Measurements from ENCODE around the gene SNUPN. TPM values are rescaled to one million over a fixed set of nuclear protein-coding genes. Genes with fewer than 3 reads are reported as not detected.
"Not testable (repeated sequence)": the region's sequence is repeated elsewhere in the genome, so short reads cannot be mapped to it uniquely, and the experiment has no call there.

The SNUPN gene
- total RNA-seq, 1 donor from 2014 or later = 32.7 TPM

DNA sequence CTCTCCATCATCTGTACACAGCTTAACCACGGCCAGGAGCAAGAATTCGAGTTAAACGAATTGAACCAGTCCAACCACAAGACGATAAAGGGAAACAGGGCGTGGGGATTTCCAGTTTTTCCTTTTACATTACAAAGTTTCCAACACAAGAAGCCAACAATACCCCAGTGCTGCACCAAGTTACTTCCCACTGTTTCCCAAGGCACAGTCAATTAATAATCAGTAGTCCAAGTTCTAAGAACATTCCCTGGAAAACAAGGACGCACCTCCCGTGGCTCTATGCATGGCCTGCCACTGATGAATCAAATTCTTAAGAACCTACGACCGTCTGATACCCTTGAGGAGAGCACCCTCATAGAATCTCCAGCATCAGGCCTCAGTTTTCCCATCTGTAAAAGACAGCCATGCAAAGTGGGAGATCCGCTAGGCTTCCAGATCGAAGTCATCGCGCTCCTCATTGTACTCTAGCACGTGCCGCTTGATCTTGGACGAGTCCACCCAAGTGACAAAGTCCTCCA, 13.7 kb upstream of the SNUPN start:
- peaks cover 2% of the 10 kb centered on the region for H3K27me3 Mint-ChIP-seq (ENCODE audit: low read depth)
- peak overlapping the region; percentile 93 for H3K27ac Mint-ChIP-seq
- H3K4me3 Mint-ChIP-seq (ENCODE audit: low read depth) = peak overlapping the region; percentile 92
- H3K9me3 Mint-ChIP-seq = no peaks in the 10 kb centered on the region
- DNase-seq (ENCODE audit: low spot score) = no peak
- H3K4me1 Mint-ChIP-seq (ENCODE audit: low read depth) = peaks cover 29% of the 10 kb centered on the region
- H3K36me3 Mint-ChIP-seq (ENCODE audit: low read depth) = peaks cover 28% of the 10 kb centered on the region
- intact Hi-C loops (cut with micrococcal nuclease) = no loop called here

GRCh38 chr15:75637245-75638009, 11.9 kb upstream of the SNUPN start:
- Mint-ChIP-seq H3K4me3 (ENCODE audit: low read depth) (peak overlapping the region; percentile 92), H3K4me1 (ENCODE audit: low read depth) (peaks cover 29% of the 10 kb centered on the region), H3K9me3 (no peaks in the 10 kb centered on the region), H3K36me3 (ENCODE audit: low read depth) (peaks cover 28% of the 10 kb centered on the region), H3K27ac (no peak overlapping the region), H3K27me3 (ENCODE audit: low read depth) (peaks cover 2% of the 10 kb centered on the region)
- no peak for DNase-seq (ENCODE audit: low spot score)
- intact Hi-C loops (cut with micrococcal nuclease) = no loop called here

DNA sequence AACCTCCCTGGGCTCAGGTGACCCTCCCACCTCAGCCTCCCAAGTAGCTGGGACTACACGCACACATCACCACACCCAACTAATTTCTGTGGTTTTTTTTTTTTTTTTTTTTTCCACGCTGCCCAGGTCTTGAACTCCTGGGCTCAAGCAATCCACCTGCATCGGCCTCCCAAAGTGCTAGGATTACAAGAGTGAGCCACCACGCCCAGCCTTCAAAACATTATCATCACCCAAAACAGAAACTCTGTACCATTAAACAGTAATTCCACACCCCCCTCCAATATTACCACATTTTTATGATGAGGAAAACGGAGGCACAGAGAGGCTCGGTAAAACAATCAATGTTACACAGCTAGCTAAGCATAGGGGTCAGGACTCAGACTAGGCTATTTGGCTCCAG, 10.5 kb upstream of the SNUPN start:
- H3K9me3 Mint-ChIP-seq = no peaks in the 10 kb centered on the region
- H3K4me1 Mint-ChIP-seq (ENCODE audit: low read depth) = peaks cover 25% of the 10 kb centered on the region
- DNase-seq (ENCODE audit: low spot score) = no peak
- intact Hi-C loops (cut with micrococcal nuclease) = no loop called here
- H3K4me3 Mint-ChIP-seq (ENCODE audit: low read depth) = no peak overlapping the region
- peaks cover 28% of the 10 kb centered on the region for H3K36me3 Mint-ChIP-seq (ENCODE audit: low read depth)
- no peak overlapping the region for H3K27ac Mint-ChIP-seq
- H3K27me3 Mint-ChIP-seq (ENCODE audit: low read depth) = no peaks in the 10 kb centered on the region

- H3K4me3 Mint-ChIP-seq (ENCODE audit: low read depth); DNase-seq (ENCODE audit: low spot score); H3K9me3 Mint-ChIP-seq; H3K27me3 Mint-ChIP-seq (ENCODE audit: low read depth); H3K27ac Mint-ChIP-seq; intact Hi-C loops (cut with micrococcal nuclease): not testable (repeated sequence)
- Mint-ChIP-seq H3K4me1 (ENCODE audit: low read depth) (peaks cover 18% of the 10 kb centered on the region), H3K36me3 (ENCODE audit: low read depth) (peaks cover 22% of the 10 kb centered on the region)
These were observed 8.4 kb upstream of the SNUPN start for GRCh38 chr15:75633922-75634321.

GRCh38 chr15:75631935-75632334, 6.4 kb upstream of the SNUPN start:
- intact Hi-C loops (cut with micrococcal nuclease) = no loop called here
- H3K36me3 Mint-ChIP-seq (ENCODE audit: low read depth) = peaks cover 2% of the 10 kb centered on the region
- no peak for DNase-seq (ENCODE audit: low spot score)
- no peak overlapping the region for H3K4me3 Mint-ChIP-seq (ENCODE audit: low read depth)
- no peaks in the 10 kb centered on the region for H3K9me3 Mint-ChIP-seq
- H3K27me3 Mint-ChIP-seq (ENCODE audit: low read depth) = no peaks in the 10 kb centered on the region
- H3K27ac Mint-ChIP-seq = no peak overlapping the region
- H3K4me1 Mint-ChIP-seq (ENCODE audit: low read depth) = peaks cover 11% of the 10 kb centered on the region

DNA sequence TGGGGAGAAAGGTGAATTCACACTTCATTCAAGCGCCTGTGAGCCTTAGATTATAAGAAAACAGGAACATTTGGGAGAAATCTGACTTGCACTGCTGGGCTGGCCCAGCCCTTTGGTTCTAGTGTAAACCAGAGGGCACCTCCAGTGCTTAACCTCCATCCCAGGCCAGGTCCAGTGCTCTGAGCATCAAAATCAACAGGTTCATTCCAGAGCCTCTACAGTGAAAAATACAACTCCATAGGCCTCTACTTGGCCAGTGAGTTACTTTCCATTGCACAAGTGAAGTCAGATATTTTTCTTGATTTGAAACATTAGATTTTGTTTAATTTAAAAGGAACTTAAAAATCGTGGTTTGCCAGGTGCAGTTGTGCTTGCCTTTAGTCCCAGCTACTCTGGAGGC, 3.0 kb downstream of the SNUPN start:
- no peak overlapping the region for H3K4me3 Mint-ChIP-seq (ENCODE audit: low read depth)
- no peaks in the 10 kb centered on the region for H3K27me3 Mint-ChIP-seq (ENCODE audit: low read depth)
- no peak for DNase-seq (ENCODE audit: low spot score)
- H3K27ac Mint-ChIP-seq = peak overlapping the region; percentile 76
- peaks cover 37% of the 10 kb centered on the region for H3K4me1 Mint-ChIP-seq (ENCODE audit: low read depth)
- H3K36me3 Mint-ChIP-seq (ENCODE audit: low read depth) = peaks cover 37% of the 10 kb centered on the region
- intact Hi-C loops (cut with micrococcal nuclease) = loop anchor here (10.0 kb wide), 1 partner anchor 838 kb away; the partner anchor contains the start of gene CSK
- H3K9me3 Mint-ChIP-seq = no peaks in the 10 kb centered on the region

GRCh38 chr15:75620841-75621391, 4.6 kb downstream of the SNUPN start:
- intact Hi-C loops (cut with micrococcal nuclease) = loop anchor here (10.0 kb wide), 1 partner anchor 836 kb away; the partner anchor contains the start of gene CSK
- H3K27ac Mint-ChIP-seq = peak overlapping the region; percentile 86

DNA sequence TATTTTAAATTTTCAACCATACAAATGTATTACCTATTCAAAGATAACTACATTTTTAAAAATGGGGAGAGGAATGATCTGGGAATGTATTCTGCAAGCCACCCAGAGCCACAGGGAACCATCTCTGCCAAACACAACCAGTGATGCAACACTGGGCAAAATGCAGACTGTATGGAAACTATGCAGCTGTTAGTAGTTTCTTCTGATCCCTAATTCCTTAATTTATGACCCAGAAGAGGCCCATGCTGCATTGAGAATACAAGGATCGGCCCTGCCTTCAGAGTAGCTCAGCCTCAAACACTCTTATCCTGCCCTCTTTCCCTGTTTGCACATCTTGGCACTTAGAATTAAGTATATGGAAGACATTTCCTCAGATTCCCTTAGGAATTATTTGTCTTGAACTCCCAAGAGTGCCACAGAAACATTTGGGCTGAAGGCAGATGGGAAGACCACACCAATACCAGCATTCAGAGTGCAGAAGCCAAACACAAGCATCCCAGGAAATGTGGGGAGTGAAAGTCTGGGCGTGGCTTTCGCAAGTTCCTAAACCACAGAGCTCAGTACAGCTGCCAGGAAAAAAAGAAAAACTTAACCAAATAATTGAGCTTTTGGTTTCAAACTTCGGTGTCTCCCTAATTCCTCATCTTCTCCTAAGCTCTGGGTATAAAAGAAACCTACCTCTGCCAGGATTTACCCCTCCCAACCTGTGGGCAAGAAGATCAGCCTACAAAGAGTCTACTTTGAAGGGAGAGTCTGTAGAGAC, 5.3 kb downstream of the SNUPN start:
- Mint-ChIP-seq H3K27ac (peak overlapping the region; percentile 86), H3K27me3 (ENCODE audit: low read depth) (no peaks in the 10 kb centered on the region), H3K9me3 (no peaks in the 10 kb centered on the region), H3K36me3 (ENCODE audit: low read depth) (peaks cover 57% of the 10 kb centered on the region), H3K4me1 (ENCODE audit: low read depth) (peaks cover 25% of the 10 kb centered on the region), H3K4me3 (ENCODE audit: low read depth) (no peak overlapping the region)
- DNase-seq (ENCODE audit: low spot score) = no peak
- intact Hi-C loops (cut with micrococcal nuclease) = loop anchor here (10.0 kb wide), 1 partner anchor 835 kb away; the partner anchor contains the start of gene CSK

More at GRCh38 chr15:75620841-75621391, 4.6 kb downstream of the SNUPN start:
- Mint-ChIP-seq H3K36me3 (ENCODE audit: low read depth) (peaks cover 52% of the 10 kb centered on the region), H3K4me1 (ENCODE audit: low read depth) (peaks cover 25% of the 10 kb centered on the region), H3K9me3 (no peaks in the 10 kb centered on the region), H3K4me3 (ENCODE audit: low read depth) (peak overlapping the region; percentile 39), H3K27me3 (ENCODE audit: low read depth) (no peaks in the 10 kb centered on the region)
- no peak for DNase-seq (ENCODE audit: low spot score)

- intact Hi-C loops (cut with micrococcal nuclease) = no loop called here
- Mint-ChIP-seq H3K4me3 (ENCODE audit: low read depth) (no peak overlapping the region), H3K4me1 (ENCODE audit: low read depth) (peaks cover 22% of the 10 kb centered on the region), H3K27me3 (ENCODE audit: low read depth) (no peaks in the 10 kb centered on the region), H3K27ac (no peak overlapping the region), H3K9me3 (no peaks in the 10 kb centered on the region), H3K36me3 (ENCODE audit: low read depth) (peaks cover 74% of the 10 kb centered on the region)
- DNase-seq (ENCODE audit: low spot score) = no peak
These were observed 8.8 kb downstream of the SNUPN start for GRCh38 chr15:75616766-75617165.

DNA sequence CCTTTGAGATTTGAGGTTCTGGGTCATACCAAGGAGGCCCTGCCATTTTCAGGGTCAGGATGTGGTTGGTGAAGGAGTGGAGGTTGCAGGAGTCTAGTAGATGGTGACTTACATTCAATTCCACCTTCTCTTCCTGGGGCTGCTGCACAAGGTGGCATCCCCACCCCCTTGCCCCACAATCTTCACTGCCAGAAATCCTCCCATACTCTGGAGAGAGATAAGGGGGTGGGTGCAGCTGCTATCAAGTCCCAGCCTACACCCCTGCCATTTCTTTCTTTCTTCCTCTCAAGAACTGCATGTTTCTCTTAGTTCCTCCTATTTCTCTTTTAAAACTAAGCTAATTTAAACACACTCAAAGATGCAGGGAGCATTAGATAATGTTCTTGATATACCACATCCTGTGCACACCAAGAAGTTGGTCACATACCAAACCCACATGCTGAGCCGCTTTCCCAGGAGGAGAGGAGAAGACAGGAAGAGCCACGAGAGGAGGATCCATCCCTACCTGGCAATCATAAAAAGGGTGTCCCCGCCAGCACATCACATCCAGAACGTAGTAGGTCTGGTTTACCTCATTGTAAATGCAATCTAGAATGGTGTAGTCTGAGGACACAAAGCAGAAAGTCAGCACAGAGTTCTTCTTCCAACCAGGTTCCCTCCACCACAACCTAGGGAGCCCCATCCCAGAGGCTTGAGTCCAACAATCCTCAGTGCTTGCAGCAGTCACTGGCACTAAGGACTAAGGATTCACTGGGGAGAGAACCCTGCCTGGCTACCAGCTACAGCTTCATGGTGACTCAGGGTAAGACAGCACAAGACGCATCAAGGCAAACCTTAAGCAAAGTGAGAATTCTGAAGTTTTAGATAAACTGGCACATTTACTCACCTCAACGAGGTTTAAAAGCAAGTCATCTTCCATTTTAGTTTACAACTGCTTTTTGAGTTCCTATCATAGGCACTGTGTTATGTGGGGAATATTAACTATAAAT, 18.5 kb downstream of the SNUPN start:
- Mint-ChIP-seq H3K27me3 (ENCODE audit: low read depth) (no peaks in the 10 kb centered on the region), H3K36me3 (ENCODE audit: low read depth) (peaks cover 62% of the 10 kb centered on the region)
- intact Hi-C loops (cut with micrococcal nuclease) = loop anchor here (2.0 kb wide), 2 partner anchors 18 to 34 kb away; partner anchors contain the start of genes IMP3 and SNUPN

DNA sequence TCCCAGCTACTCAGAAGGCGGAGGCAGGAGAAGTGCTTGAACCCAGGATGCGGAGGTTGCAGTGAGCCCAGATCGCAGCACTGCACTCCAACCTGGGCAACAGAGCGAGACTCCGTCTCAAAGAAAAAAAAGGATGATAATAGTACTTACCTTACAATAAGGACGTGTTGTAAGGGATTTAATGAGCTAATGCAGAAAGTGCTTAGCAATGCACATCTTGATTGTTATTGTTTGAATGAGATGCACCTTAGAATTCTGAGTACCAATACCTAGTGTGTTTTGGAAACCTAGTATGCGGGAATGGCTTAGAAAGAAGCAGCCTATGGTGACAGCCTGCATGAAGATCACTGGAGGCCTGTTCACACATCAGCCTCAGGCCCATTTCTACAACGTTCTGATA, 19.5 kb downstream of the SNUPN start:
- H3K27ac Mint-ChIP-seq = peak overlapping the region; percentile 93
- H3K9me3 Mint-ChIP-seq = no peaks in the 10 kb centered on the region
- H3K36me3 Mint-ChIP-seq (ENCODE audit: low read depth) = peaks cover 67% of the 10 kb centered on the region
- DNase-seq (ENCODE audit: low spot score) = no peak
- peak overlapping the region; percentile 65 for H3K4me3 Mint-ChIP-seq (ENCODE audit: low read depth)
- H3K4me1 Mint-ChIP-seq (ENCODE audit: low read depth) = peaks cover 36% of the 10 kb centered on the region
- intact Hi-C loops (cut with micrococcal nuclease) = loop anchor here (2.0 kb wide), 2 partner anchors 19 to 35 kb away; partner anchors contain the start of genes IMP3 and SNUPN
- H3K27me3 Mint-ChIP-seq (ENCODE audit: low read depth) = no peaks in the 10 kb centered on the region

More for the DNA sequence above, 18.5 kb downstream of the SNUPN start:
- Mint-ChIP-seq H3K27ac (peak overlapping the region; percentile 93), H3K4me3 (ENCODE audit: low read depth) (peak overlapping the region; percentile 65), H3K9me3 (no peaks in the 10 kb centered on the region), H3K4me1 (ENCODE audit: low read depth) (peaks cover 36% of the 10 kb centered on the region)
- peak; percentile 20 for DNase-seq (ENCODE audit: low spot score)

All from activated T-helper 2 cell treated with anti-CD3 and anti-CD28 coated beads, Interferon-gamma antibody, Interleukin-2, Interleukin-4, amounts not matched to agents 10 μg/mL and 5 μg/mL and 100 μg/mL, durations not matched to agents 14 hours and 24 hours and 36 hours (primary cell).